NCI-H526 treated with DMSO at 0.1 percent for 48 hours (cell line): ENCODE measurements around the gene ULK4.

Source experiments
- DNase-seq: peaks from one replicate; lab custom pipeline; 2025; lab: John Stamatoyannopoulos, UW

ULK4 gene

GRCh38 chr3:41260063-41260450 is 701.8 kb downstream of the ULK4 start:
- no peak for DNase-seq

GRCh38 chr3:41259449-41260062 is 702.3 kb downstream of the ULK4 start:
- DNase-seq, result no peak

DNA sequence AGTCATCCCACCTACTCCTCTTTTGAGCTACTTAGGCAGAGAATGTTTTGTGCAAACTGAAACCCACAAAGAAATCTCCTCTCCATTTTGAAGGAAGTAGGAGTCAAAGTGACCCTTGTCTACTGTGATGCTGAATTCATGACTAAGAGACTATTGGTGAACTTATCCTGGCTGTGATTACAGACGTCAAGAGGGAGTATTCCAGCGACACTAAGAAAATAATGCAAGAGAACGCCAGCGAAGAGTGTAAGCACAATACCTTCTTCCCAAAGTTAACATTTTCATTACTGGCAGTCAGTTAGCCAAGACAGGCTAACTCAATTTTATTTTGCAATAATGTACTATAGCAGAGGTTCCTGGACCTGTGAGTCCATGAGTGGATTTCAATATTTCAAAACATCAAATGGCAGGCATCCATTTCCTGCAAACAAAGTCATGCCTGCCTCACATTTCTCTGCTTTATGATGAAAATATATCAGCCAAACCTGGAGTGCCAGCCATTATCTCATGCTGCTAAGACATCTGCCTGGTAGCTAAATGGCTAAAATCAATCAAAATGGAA is 703.6 kb downstream of the ULK4 start:
- no peak for DNase-seq

- DNase-seq, result no peak
Measured at GRCh38 chr3:41251593-41251992, 710.3 kb downstream of the ULK4 start.

GRCh38 chr3:41250825-41251224 is 711.1 kb downstream of the ULK4 start:
- no peak for DNase-seq

DNA sequence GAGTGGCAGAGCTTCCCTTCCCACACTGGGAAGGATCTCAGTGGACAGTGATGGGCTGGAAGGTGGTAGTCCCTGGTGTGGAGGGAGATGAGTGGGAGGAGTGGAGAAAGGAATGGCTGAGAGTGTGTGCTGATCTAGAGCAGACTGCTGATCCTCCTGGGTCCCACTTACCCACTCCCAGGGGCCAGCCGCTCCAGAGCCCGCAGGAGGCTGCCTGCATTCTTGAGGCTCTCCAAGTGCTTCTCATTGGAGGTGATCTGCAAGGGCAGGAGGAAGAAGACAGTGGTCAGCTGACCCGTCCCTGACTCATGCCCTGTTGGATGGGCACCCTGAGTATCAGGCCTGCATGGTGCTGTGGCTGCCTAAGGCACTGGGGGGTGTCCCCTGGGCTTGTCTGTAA is 712.6 kb downstream of the ULK4 start:
- no peak for DNase-seq

- no peak for DNase-seq
Measured at GRCh38 chr3:41248525-41248924, 713.4 kb downstream of the ULK4 start.

- DNase-seq, result no peak
Measured at GRCh38 chr3:41247055-41248004, 714.6 kb downstream of the ULK4 start.

DNA sequence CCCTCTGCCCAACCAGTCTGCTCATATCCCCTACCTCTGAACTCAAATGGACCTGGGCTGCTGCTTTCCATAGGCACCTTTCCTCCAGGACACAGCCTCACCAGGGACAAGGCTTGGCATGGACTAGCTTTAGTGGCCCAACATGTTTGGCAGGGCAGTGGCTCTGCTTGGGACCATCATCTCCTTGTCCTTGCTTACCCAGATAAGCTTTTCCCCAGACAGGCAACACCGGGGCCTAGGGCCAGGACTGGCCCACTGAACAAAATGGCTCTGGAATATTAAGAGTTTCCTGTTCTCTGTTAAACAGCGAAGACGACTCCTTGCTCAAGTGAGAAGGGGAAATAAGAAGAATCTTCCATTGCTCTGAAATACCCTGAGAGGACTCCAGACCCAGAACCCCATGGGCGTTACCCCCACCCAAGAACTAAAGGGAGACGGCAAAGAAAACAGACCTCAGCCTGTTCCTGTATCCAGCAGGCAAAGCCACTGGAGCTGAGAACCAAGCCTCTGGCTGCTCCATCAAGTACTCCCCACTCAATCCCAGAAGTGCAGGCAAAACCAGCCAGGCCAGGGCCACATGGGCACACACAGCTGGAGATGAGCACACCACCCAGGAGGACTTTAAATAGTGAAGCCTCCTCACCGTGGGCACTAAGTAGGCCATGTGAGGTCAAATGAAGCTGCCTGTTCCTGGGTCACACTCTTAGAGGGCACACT is 717.1 kb downstream of the ULK4 start:
- DNase-seq, result no peak

DNA sequence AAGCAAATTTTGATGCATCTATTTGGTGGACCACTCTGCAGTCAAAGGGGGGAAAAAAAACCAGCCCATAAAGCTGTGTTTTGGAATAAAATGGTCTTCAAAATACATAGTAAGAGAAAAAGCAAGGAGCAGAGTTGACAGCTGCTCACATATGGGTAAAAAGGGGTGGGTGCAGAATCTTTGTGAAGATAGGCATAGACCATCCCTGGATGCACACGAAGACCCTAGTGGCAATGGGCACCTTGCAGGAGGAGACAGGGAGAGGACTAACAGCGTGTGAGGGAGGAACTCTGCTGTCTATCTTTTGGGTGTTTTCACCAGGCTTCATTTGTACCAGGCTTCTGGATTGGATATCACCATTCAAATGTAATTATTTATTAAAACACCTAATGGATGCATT is 718.7 kb downstream of the ULK4 start:
- DNase-seq, result no peak

DNA sequence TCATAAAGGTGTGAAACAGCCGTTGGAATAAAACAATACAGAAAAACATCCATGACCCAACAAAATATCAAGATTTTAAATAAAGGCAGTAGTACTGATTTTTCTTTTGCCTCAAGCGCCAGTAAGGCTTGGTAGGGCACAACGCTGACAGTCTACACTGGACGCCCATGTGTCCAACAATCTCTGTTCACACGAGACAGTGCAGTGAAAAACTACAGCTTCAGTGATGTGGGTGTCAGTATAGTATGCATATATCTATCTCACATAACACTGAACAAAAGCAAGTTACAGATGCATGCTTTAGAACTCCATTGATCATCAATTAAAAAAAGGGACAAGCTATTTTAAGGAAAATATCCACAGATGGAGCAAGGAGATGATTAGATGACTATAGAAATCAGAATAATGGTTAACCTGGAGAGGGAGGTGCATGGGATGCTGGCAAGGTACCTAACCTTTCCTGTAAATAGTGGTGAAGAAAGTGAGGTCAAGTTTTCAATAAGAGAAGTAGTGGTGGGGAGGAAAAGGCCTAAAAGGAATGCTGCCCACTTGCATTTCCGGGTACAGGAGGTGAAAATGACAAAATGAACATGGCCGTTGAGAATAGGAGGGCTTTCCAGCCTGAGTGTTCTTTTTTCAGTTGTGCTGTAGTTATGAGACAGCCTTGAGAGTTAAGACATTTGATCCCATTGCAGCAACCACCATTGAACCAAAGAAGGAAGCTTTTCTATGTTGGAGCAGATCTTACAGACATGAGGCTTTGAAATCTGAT is 719.9 kb downstream of the ULK4 start:
- DNase-seq, result no peak

DNA sequence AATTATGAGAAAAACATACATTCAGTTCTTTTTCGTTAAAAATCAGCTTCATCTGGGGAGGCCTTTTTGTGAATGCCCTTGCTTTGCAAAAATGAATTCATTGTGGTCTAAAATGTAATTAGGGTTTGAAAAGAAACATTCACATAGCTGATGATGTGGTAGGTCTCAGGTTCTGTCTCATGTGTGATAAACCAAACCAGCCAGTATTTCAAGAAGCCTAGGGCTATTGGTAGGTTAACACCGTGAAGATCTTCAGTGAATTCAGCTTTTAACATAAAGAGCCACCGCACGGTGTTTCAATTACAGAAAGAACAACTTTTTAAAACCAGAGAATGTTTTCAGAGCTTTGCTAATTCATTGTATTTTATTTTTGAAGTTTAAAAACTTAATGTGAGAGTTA is 720.7 kb downstream of the ULK4 start:
- DNase-seq, result no peak

DNA sequence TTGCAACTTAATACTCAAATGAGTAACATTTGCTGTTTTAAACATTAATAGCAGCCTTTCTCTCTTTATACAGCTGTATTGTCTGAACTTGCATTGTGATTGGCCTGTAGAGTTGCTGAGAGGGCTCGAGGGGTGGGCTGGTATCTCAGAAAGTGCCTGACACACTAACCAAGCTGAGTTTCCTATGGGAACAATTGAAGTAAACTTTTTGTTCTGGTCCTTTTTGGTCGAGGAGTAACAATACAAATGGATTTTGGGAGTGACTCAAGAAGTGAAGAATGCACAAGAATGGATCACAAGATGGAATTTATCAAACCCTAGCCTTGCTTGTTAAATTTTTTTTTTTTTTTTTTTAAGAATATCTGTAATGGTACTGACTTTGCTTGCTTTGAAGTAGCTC is 722.3 kb downstream of the ULK4 start:
- DNase-seq, result no peak

DNA sequence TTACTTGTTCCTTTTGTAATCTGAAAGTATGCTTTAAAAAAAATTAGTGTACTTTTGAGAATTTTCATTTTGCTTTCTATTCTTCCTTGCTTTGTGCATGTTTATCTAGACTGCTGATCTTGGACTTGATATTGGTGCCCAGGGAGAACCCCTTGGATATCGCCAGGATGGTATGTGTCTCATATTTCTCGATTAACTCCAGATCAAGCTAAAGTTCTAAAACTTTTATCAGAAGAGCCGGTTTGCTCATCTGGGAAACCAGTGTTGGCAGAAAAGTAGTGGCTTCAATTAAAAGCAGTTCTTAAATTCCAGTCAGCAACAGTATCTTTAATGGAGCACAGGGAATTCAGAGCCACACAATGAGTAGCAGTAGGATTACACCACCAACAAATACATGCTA is 724.0 kb downstream of the ULK4 start:
- DNase-seq, result no peak

GRCh38 chr3:41236228-41236627 is 725.7 kb downstream of the ULK4 start:
- DNase-seq, result no peak

GRCh38 chr3:41234823-41235721 is 726.8 kb downstream of the ULK4 start:
- DNase-seq, result no peak

DNA sequence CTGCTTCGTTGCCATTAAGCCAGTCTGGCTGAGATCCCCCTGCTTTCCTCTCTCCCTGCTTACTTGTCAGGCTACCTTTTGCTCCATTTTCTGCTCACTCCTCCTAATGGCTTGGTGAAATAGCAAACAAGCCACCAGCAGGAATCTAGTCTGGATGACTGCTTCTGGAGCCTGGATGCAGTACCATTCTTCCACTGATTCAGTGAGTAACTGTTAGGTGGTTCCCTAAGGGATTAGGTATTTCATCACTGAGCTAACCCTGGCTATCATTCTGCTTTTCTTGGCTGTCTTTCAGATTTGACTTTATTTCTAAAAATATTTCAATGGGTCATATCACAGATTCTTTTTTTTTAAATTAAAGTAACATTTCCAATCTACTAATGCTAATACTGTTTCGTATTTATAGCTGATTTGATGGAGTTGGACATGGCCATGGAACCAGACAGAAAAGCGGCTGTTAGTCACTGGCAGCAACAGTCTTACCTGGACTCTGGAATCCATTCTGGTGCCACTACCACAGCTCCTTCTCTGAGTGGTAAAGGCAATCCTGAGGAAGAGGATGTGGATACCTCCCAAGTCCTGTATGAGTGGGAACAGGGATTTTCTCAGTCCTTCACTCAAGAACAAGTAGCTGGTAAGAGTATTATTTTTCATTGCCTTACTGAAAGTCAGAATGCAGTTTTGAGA is 737.6 kb downstream of the ULK4 start:
- DNase-seq, result no peak

DNA sequence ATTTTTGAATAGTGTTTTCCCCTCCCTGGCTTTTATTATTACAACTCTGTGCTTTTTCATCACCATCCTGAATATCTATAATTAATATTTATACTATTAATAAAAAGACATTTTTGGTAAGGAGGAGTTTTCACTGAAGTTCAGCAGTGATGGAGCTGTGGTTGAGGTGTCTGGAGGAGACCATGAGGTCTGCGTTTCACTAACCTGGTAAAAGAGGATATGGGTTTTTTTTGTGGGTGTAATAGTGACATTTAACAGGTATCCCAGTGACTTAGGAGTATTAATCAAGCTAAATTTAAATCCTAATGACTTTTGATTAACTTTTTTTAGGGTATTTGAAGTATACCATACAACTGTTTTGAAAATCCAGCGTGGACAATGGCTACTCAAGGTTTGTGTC is 738.2 kb downstream of the ULK4 start:
- no peak for DNase-seq

DNA sequence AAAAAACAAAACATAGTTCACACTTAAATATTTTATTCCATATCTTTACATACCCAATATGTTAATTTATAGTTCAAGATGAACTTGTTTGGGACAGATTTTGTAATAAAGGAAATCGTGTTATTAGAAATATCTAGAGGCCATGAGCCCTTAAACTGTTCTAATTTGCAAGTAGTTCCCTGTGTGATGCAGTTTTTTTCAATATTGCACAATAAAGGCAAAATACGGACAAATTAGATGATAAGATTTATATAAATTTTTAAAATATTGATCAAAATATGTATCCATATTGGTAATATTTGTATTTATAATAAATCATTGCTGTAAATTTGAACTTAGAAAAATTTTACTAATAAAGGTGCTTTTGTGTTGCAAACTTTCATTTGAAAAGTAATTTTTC is 738.8 kb downstream of the ULK4 start:
- no peak for DNase-seq

DNA sequence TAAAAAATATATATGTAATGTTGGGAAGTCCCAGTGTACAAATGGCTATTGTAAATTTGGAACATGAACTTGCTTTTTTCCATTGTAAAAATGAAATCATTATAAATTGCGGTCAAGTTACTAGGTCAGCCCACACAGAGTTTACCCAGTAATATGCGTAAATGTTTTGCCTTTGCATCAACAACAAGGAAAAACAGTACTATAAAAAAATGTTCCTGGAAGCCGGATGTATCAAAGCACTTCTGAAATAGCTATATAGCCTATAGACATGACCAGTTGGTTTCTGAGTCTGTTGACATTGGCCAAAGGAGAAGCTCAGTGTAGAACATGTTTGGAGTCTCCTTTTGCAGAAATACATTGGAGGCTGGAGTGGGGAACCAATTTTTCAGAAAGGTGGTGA is 739.4 kb downstream of the ULK4 start:
- no peak for DNase-seq
